A549 (cell line): ENCODE measurements around the gene CTDSPL. TPM values are rescaled to one million over a fixed set of nuclear protein-coding genes. Genes with fewer than 3 reads are reported as not detected.

ENCODE experiments used
- ATAC-seq, 2 experiments: fragments of 200-7000 bp in 1 of 2; fragments of >200 bp in 1 of 2; cut with Nextera tagmentation in 1 of 2; cut with Tn5 transposase in 1 of 2; 3 replicates each; pipeline versions ENCODE4 v1.8.0 to v1.9.1; 2018 to 2020; ENCODE audit warnings: mild to moderate bottlenecking in 1 of 2, moderate library complexity in 1 of 2
- CTCF ChIA-PET: fragments of 300-600 bp; sonication (Branson Sonifier 250); formaldehyde crosslinking; extraction: SDS; loops from one replicate; lab custom pipeline; 2021; ENCODE audit warnings: antibody characterized with exemption, inconsistent platforms; lab: Yijun Ruan, JAX
- POLR2A ChIA-PET: fragments of 350-600 bp; formaldehyde crosslinking; extraction: SDS; loops from one replicate; lab custom pipeline; 2021; ENCODE audit warnings: antibody characterized with exemption, inconsistent platforms; lab: Yijun Ruan, JAX
- DNase-seq, 2 experiments: peaks; one replicate each; pipeline versions ENCODE4 v3.0.0 to v3.0.0-alpha.2; 2011 to 2016; ENCODE audit warnings: low read depth in 1 of 2, low spot score in 1 of 2
- FAIRE-seq: peaks from 2 replicates; lab custom pipeline; 2011; peaks lifted over from hg19 to GRCh38; lab: Jason Lieb, UNC
- H3K27ac ChIP-seq, 2 experiments: fragments of >200 bp; sonication (Bioruptor Twin); formaldehyde crosslinking; 3 replicates each; pipeline ENCODE4 v1.5.1; 2016 to 2017
- H3K4me1 ChIP-seq: fragments of >200 bp; sonication (Bioruptor Twin); formaldehyde crosslinking; 3 replicates; pipeline ENCODE4 v1.6.1; 2016
- H3K4me2 ChIP-seq: fragments of >200 bp; sonication (Bioruptor Twin); formaldehyde crosslinking; 3 replicates; pipeline ENCODE4 v1.6.1; 2016
- H3K4me3 ChIP-seq: fragments of >200 bp; sonication (Bioruptor Twin); formaldehyde crosslinking; 3 replicates; pipeline ENCODE4 v1.5.1; 2016
- H3K9me3 ChIP-seq: fragments of >200 bp; sonication (Bioruptor Twin); formaldehyde crosslinking; 3 replicates; pipeline ENCODE4 v1.6.1; 2016
- BCL3 ChIP-seq: fragments of >200 bp; sonication (Bioruptor Twin); formaldehyde crosslinking; IDR thresholded peaks from 3 replicates; pipeline ENCODE4 v1.6.1; 2016
- BHLHE40 ChIP-seq: IDR thresholded peaks from 2 replicates; pipeline ENCODE4 v1.6.1; 2012; ENCODE audit warnings: low read depth, low read length, inconsistent platforms
- CBX2 ChIP-seq: fragments of 200-600 bp; sonication (generic); IDR thresholded peaks from 2 replicates; pipeline ENCODE4 v1.6.1; 2016; ENCODE audit warnings: low read depth, mild to moderate bottlenecking, borderline replicate concordance
- CBX8 ChIP-seq: fragments of 200-600 bp; sonication (generic); IDR thresholded peaks from 2 replicates; pipeline ENCODE4 v1.6.1; 2016
- CHD4 ChIP-seq: fragments of 200-600 bp; sonication (generic); IDR thresholded peaks from 2 replicates; pipeline ENCODE4 v1.6.1; 2016; ENCODE audit warnings: antibody characterized with exemption, mild to moderate bottlenecking, borderline replicate concordance
- FOSB ChIP-seq: fragments of 250-450 bp; sonication (Bioruptor Pico); IDR thresholded peaks from 2 replicates; pipeline ENCODE4 v1.5.0; 2020; ENCODE audit warnings: mild to moderate bottlenecking, moderate library complexity
- HDAC2 ChIP-seq: fragments of 200-600 bp; sonication (generic); IDR thresholded peaks from 2 replicates; pipeline ENCODE4 v1.6.1; 2016
- HEYL ChIP-seq: fragments of 250-450 bp; sonication (Bioruptor Pico); IDR thresholded peaks from 2 replicates; pipeline ENCODE4 v1.8.0; 2021; ENCODE audit warnings: mild to moderate bottlenecking, moderate library complexity
- HMGXB4 ChIP-seq: fragments of 250-450 bp; sonication (Bioruptor Pico); IDR thresholded peaks from 2 replicates; pipeline ENCODE4 v1.5.0; 2021; ENCODE audit warnings: mild to moderate bottlenecking, moderate library complexity, borderline replicate concordance
- HOXB5 ChIP-seq: fragments of 250-450 bp; sonication (Bioruptor Pico); IDR thresholded peaks from 2 replicates; pipeline ENCODE4 v1.5.0; 2020; ENCODE audit warnings: mild to moderate bottlenecking, moderate library complexity
- JUN ChIP-seq, 2 experiments: fragments of >200 bp; sonication (Bioruptor Twin); formaldehyde crosslinking; IDR thresholded peaks; 2 replicates in 1 of 2; 3 replicates in 1 of 2; pipeline ENCODE4 v1.6.1; 2016 to 2017
- KDM1A ChIP-seq: fragments of 200-600 bp; sonication (generic); IDR thresholded peaks from 2 replicates; pipeline ENCODE4 v1.6.1; 2016; ENCODE audit warnings: low read depth, mild to moderate bottlenecking
- KDM5A ChIP-seq: fragments of 200-600 bp; sonication (generic); IDR thresholded peaks from 2 replicates; pipeline ENCODE4 v1.6.1; 2016; ENCODE audit warnings: antibody characterized with exemption, mild to moderate bottlenecking
- NFE2L2 ChIP-seq: fragments of 150-350 bp; conservative IDR thresholded peaks from 2 replicates; pipeline ENCODE4 v1.6.1; 2014; ENCODE audit warnings: low read length
- NR3C1 ChIP-seq: fragments of >200 bp; sonication (Bioruptor Twin); formaldehyde crosslinking; IDR thresholded peaks from 3 replicates; pipeline ENCODE4 v1.6.1; 2017
- PHF8 ChIP-seq: fragments of 200-600 bp; sonication (generic); IDR thresholded peaks from 2 replicates; pipeline ENCODE4 v1.6.1; 2016; ENCODE audit warnings: low read depth, mild to moderate bottlenecking, antibody characterized with exemption, moderate library complexity, borderline replicate concordance
- POLR2A ChIP-seq: IDR thresholded peaks from 2 replicates; pipeline ENCODE4 v1.6.1; 2012; ENCODE audit warnings: mild to moderate bottlenecking, low read length
- POLR2AphosphoS2 ChIP-seq: conservative IDR thresholded peaks from 2 replicates; pipeline ENCODE4 v1.6.1; 2012; ENCODE audit warnings: low read length, improper control_type of control experiment, inconsistent platforms
- RARB ChIP-seq: fragments of 250-450 bp; sonication (Bioruptor Pico); IDR thresholded peaks from 2 replicates; pipeline ENCODE4 v1.8.0; 2021; ENCODE audit warnings: mild to moderate bottlenecking, moderate library complexity
- RCOR1 ChIP-seq: fragments of 150-350 bp; IDR thresholded peaks from 2 replicates; pipeline ENCODE4 v1.6.1; 2014; ENCODE audit warnings: antibody characterized with exemption, low read length, low read depth
- RFX5 ChIP-seq: fragments of 450-650 bp; IDR thresholded peaks from 2 replicates; pipeline ENCODE4 v1.7.1; 2014; ENCODE audit warnings: antibody characterized with exemption, mild to moderate bottlenecking, moderate library complexity
- RNF2 ChIP-seq: fragments of 200-600 bp; sonication (generic); IDR thresholded peaks from 2 replicates; pipeline ENCODE4 v1.6.1; 2016; ENCODE audit warnings: low read depth, mild to moderate bottlenecking, antibody characterized with exemption, moderate library complexity, borderline replicate concordance
- SREBF2 ChIP-seq: fragments of 450-650 bp; IDR thresholded peaks from 2 replicates; pipeline ENCODE4 v1.6.1; 2014; ENCODE audit warnings: mild to moderate bottlenecking, moderate library complexity
- ZC3H11A ChIP-seq: fragments of 450-650 bp; IDR thresholded peaks from 2 replicates; pipeline ENCODE4 v1.6.1; 2014; ENCODE audit warnings: antibody characterized with exemption, mild to moderate bottlenecking
- WGBS: methylation state at CpG from one replicate; pipeline ENCODE4 v1.1.6; 2017; ENCODE audit errors: missing lambda C conversion rate; 5-methylcytosine and 5-hydroxymethylcytosine counted together
- polyA plus RNA-seq, 4 experiments: library from polyadenylated mRNA; depleted of rRNA in 3 of 4; stranded (reverse); fragments of >200 nt; fragmentation: RNase III in 1 of 4; extraction: RNeasy Plus Mini Kit Qiagen cat#74134 plus additional on column Dnase treatment in 1 of 4; gene quantifications; 2 replicates in 3 of 4; 3 replicates in 1 of 4; pipeline ENCODE4 v1.2.3, GENCODE V29; 2011 to 2017
- TF ChIP-seq, protein P1 (sequence below): IDR thresholded peaks from 2 replicates; pipeline ENCODE4 v1.6.1; 2012
- TF ChIP-seq, protein P2 (sequence below): fragments of 200-600 bp; sonication (generic); IDR thresholded peaks from 2 replicates; pipeline ENCODE4 v1.6.1; 2016; ENCODE audit warnings: antibody characterized with exemption, mild to moderate bottlenecking, moderate library complexity
- TF ChIP-seq, protein P3 (sequence below): IDR thresholded peaks from 2 replicates; pipeline ENCODE4 v1.6.1; 2012; ENCODE audit warnings: low read depth, borderline replicate concordance
- TF ChIP-seq, protein P4 (sequence below): IDR thresholded peaks from 2 replicates; pipeline ENCODE4 v1.6.1; 2012

Gene CTDSPL
- polyA plus RNA-seq, 2 of the 4 experiments (the other 2 are of a cell fraction) = 9.9 to 35.1 TPM

GRCh38 chr3:37937156-37937555 lies 75.5 kb downstream of the CTDSPL start:
- H3K27ac ChIP-seq = peak overlapping the region; percentile 62 to 63; a peak in 3 of 6 replicates
- CTCF ChIA-PET = interaction anchor here (1.1 to 3.3 kb wide), 4 partner anchors 12 to 82 kb away, joined by 3 to 11 read pairs (median 4); no protein-coding TSS in a partner anchor
- TF ChIP-seq POLR2AphosphoS2 (no peak), KDM5A (no peak), JUN (IDR thresholded peaks at IDR 0.05) (no peak), RNF2 (no peak), POLR2A (no peak), HOXB5 (no peak), KDM1A (no peak), HMGXB4 (CRISPR knock-in tag) (no peak), RARB (CRISPR knock-in tag) (no peak), HDAC2 (no peak)
- TF ChIP-seq, protein P1, sequence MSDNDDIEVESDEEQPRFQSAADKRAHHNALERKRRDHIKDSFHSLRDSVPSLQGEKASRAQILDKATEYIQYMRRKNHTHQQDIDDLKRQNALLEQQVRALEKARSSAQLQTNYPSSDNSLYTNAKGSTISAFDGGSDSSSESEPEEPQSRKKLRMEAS = no peak
- H3K4me3 ChIP-seq = no peak overlapping the region
- no peak for ATAC-seq
- FAIRE-seq = no peak
- POLR2A ChIA-PET = interaction anchor here (0.6 kb wide), 1 partner anchor 12 kb away, joined by 4 read pairs; no protein-coding TSS in a partner anchor
- DNase-seq = no peak
- 83% methylated on average over 6 of the region's 6 CpGs for WGBS
- no peaks in the 10 kb centered on the region for H3K9me3 ChIP-seq
- peaks cover 32% of the 10 kb centered on the region for H3K4me1 ChIP-seq
- no peak overlapping the region; the same call in 2 of the 3 replicates for H3K4me2 ChIP-seq

- no peak overlapping the region for H3K27ac ChIP-seq
- H3K9me3 ChIP-seq = no peaks in the 10 kb centered on the region
- no peak overlapping the region for H3K4me3 ChIP-seq
- no peak for FAIRE-seq
- TF ChIP-seq RFX5 (no peak), NFE2L2 (no peak), BCL3 (no peak), CHD4 (no peak), ZC3H11A (no peak), BHLHE40 (no peak), HEYL (no peak), SREBF2 (no peak), NR3C1 (no peak), RNF2 (no peak), KDM1A (no peak), CBX8 (no peak), CBX2 (no peak), PHF8 (no peak), RCOR1 (no peak), FOSB (CRISPR knock-in tag) (no peak)
- TF ChIP-seq, protein P2, sequence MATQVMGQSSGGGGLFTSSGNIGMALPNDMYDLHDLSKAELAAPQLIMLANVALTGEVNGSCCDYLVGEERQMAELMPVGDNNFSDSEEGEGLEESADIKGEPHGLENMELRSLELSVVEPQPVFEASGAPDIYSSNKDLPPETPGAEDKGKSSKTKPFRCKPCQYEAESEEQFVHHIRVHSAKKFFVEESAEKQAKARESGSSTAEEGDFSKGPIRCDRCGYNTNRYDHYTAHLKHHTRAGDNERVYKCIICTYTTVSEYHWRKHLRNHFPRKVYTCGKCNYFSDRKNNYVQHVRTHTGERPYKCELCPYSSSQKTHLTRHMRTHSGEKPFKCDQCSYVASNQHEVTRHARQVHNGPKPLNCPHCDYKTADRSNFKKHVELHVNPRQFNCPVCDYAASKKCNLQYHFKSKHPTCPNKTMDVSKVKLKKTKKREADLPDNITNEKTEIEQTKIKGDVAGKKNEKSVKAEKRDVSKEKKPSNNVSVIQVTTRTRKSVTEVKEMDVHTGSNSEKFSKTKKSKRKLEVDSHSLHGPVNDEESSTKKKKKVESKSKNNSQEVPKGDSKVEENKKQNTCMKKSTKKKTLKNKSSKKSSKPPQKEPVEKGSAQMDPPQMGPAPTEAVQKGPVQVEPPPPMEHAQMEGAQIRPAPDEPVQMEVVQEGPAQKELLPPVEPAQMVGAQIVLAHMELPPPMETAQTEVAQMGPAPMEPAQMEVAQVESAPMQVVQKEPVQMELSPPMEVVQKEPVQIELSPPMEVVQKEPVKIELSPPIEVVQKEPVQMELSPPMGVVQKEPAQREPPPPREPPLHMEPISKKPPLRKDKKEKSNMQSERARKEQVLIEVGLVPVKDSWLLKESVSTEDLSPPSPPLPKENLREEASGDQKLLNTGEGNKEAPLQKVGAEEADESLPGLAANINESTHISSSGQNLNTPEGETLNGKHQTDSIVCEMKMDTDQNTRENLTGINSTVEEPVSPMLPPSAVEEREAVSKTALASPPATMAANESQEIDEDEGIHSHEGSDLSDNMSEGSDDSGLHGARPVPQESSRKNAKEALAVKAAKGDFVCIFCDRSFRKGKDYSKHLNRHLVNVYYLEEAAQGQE = no peak
- TF ChIP-seq, protein P3, sequence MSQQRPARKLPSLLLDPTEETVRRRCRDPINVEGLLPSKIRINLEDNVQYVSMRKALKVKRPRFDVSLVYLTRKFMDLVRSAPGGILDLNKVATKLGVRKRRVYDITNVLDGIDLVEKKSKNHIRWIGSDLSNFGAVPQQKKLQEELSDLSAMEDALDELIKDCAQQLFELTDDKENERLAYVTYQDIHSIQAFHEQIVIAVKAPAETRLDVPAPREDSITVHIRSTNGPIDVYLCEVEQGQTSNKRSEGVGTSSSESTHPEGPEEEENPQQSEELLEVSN = no peak
- TF ChIP-seq, protein P4, sequence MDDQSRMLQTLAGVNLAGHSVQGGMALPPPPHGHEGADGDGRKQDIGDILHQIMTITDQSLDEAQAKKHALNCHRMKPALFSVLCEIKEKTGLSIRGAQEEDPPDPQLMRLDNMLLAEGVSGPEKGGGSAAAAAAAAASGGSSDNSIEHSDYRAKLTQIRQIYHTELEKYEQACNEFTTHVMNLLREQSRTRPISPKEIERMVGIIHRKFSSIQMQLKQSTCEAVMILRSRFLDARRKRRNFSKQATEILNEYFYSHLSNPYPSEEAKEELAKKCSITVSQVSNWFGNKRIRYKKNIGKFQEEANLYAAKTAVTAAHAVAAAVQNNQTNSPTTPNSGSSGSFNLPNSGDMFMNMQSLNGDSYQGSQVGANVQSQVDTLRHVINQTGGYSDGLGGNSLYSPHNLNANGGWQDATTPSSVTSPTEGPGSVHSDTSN = no peak
- no peak overlapping the region for H3K4me2 ChIP-seq
- ChIA-PET POLR2A (no interaction called here), CTCF (interaction anchor here (3.3 kb wide), 1 partner anchor 82 kb away, joined by 11 read pairs; no protein-coding TSS in a partner anchor)
- ATAC-seq = no peak
- no peak for DNase-seq
- peaks cover 32% of the 10 kb centered on the region for H3K4me1 ChIP-seq
- 91% methylated on average over 2 of the region's 2 CpGs for WGBS
Observed at GRCh38 chr3:37938011-37938410, 76.3 kb downstream of the CTDSPL start.
